Transverse colon (tissue), 4 donors: ENCODE results near the gene SP110. TPM values are rescaled to one million over a fixed set of nuclear protein-coding genes. Genes with fewer than 3 reads are reported as not detected.

Experiments used
- DNase-seq: peaks from one replicate; pipeline ENCODE4 v3.0.0-alpha.2; 2019
- H3K27ac ChIP-seq, 4 donors: fragments of 200-600 bp; sonication (generic); 2 replicates each; pipeline ENCODE4 v1.5.1; 2016 to 2018; ENCODE audit warnings: inconsistent platforms in 4 of 4
- H3K27me3 ChIP-seq: fragments of 200-600 bp; sonication (generic); 2 replicates; pipeline ENCODE4 v1.5.1; 2017; ENCODE audit warnings: inconsistent platforms
- H3K36me3 ChIP-seq, 4 donors: fragments of 200-600 bp; sonication (generic); 2 replicates each; pipeline ENCODE4 v1.5.1; 2017 to 2019; ENCODE audit warnings: inconsistent platforms in 4 of 4
- H3K4me1 ChIP-seq, 4 donors: fragments of 200-600 bp; sonication (generic); 2 replicates each; pipeline ENCODE4 v1.5.1; 2017 to 2020; ENCODE audit warnings: inconsistent platforms in 4 of 4
- H3K4me3 ChIP-seq, 4 donors: fragments of 200-600 bp; sonication (generic); 1 replicate in 1 of 4; 2 replicates in 3 of 4; pipeline versions ENCODE4 v1.5.1 to v1.6.1; 2017 to 2019; ENCODE audit warnings: inconsistent platforms in 4 of 4
- H3K9me3 ChIP-seq, 2 donors: fragments of 200-600 bp; sonication (generic); 2 replicates each; pipeline ENCODE4 v1.5.1; 2017 to 2019; ENCODE audit warnings: inconsistent platforms in 2 of 2
- EP300 ChIP-seq: sonication (generic); formaldehyde crosslinking; IDR thresholded peaks from one replicate; pipeline ENCODE4 v1.6.1; 2017; ENCODE audit warnings: antibody characterized with exemption, low read depth
- POLR2A ChIP-seq: fragments of 450-650 bp; IDR thresholded peaks from one replicate; pipeline ENCODE4 v1.6.1; 2016; ENCODE audit warnings: antibody characterized with exemption, mild to moderate bottlenecking, moderate library complexity
- POLR2AphosphoS5 ChIP-seq, 3 donors: sonication (generic); formaldehyde crosslinking; IDR thresholded peaks; one replicate each; pipeline ENCODE4 v1.6.1; 2016; ENCODE audit warnings: antibody characterized with exemption in 3 of 3
- WGBS, 2 donors: methylation state at CpG; one replicate each; pipeline ENCODE4 v1.1.5; 2018; ENCODE audit warnings: low coverage in 1 of 2; 5-methylcytosine and 5-hydroxymethylcytosine counted together
- in situ Hi-C, 4 donors: fragments of 200-750 bp; cut with MboI; loops; one replicate each; pipeline versions ENCODE4 v1.15.0 to v1.15.1; 2017; ENCODE audit warnings: low sequenced_read_pairs in 3 of 4, low pct_ligation_motif_present in 1 of 4, low pct_unique_long_range_greater_than_20kb in 1 of 4
- intact Hi-C: fragments of 100-400 bp; cut with DNase I; formaldehyde crosslinking; loops from one replicate; pipeline ENCODE4 v1.15.1; 2023; ENCODE audit warnings: low total_unique reads
- total RNA-seq, 4 donors: library from RNA; depleted of rRNA; stranded (reverse); fragments of >200 nt; gene quantifications; one replicate each; pipeline ENCODE4 v1.1.0, GENCODE V29; 2016
- TF ChIP-seq, protein P1 (sequence below), 5 experiments: fragments of 200-600 bp in 3 of 5; fragments of 450-650 bp in 2 of 5; sonication (generic) in 3 of 5; IDR thresholded peaks; 1 replicate in 2 of 5; 2 replicates in 3 of 5; pipeline ENCODE4 v1.5.1; 2016 to 2017; ENCODE audit warnings: antibody characterized with exemption in 5 of 5, inconsistent platforms in 3 of 5, mild to moderate bottlenecking in 2 of 5, moderate library complexity in 1 of 5

The SP110 gene
- total RNA-seq, 4 donors from 2014 or later, result 15.0 to 38.4 (median 29.5) TPM

DNA sequence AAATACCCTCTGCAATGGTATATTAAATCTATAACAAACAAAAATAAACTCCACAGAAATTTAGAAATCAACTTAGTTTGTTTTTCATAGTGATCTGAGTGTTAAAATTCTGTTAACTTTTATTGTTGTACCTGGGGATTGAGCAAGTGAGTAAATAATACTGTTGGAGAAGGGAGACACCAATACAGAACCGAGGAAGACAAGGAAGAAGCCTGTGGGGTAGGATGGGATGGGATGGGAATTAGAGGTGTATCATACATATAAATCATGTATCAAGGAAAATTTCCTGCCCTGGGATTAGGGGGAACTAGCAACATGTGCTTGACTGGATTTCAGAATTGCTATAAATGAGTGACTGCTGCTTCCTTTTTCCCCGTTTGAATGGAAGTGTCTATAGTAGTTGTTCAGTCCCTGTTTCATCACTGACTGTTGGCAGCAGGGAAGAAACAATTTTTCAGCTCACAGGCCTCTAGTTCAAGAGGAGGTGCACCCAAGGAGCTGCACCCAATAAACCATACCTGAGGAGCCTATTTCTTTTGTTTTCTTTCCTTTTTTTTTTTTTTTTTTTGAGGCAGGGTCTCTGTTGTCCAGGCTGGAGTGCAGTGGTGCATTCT is 53.1 kb downstream of the SP110 start:
- no peak overlapping the region for H3K27ac ChIP-seq
- H3K27me3 ChIP-seq, result no peaks in the 10 kb centered on the region
- H3K9me3 ChIP-seq, result no peaks in the 10 kb centered on the region
- TF ChIP-seq EP300 (no peak), POLR2A (no peak), POLR2AphosphoS5 (IDR thresholded peaks at IDR 0.05) (no peak)
- TF ChIP-seq, protein P1, sequence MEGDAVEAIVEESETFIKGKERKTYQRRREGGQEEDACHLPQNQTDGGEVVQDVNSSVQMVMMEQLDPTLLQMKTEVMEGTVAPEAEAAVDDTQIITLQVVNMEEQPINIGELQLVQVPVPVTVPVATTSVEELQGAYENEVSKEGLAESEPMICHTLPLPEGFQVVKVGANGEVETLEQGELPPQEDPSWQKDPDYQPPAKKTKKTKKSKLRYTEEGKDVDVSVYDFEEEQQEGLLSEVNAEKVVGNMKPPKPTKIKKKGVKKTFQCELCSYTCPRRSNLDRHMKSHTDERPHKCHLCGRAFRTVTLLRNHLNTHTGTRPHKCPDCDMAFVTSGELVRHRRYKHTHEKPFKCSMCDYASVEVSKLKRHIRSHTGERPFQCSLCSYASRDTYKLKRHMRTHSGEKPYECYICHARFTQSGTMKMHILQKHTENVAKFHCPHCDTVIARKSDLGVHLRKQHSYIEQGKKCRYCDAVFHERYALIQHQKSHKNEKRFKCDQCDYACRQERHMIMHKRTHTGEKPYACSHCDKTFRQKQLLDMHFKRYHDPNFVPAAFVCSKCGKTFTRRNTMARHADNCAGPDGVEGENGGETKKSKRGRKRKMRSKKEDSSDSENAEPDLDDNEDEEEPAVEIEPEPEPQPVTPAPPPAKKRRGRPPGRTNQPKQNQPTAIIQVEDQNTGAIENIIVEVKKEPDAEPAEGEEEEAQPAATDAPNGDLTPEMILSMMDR (IDR thresholded peaks at IDR 0.05), result no peak
- in situ Hi-C loops (no loop called here), intact Hi-C loops (no loop called here)
- H3K4me3 ChIP-seq, result no peak overlapping the region
- H3K36me3 ChIP-seq, result no peaks in the 10 kb centered on the region
- 44 to 49% methylated on average over 2 of the region's 2 CpGs for WGBS, 2 donors
- no peak for DNase-seq
- H3K4me1 ChIP-seq, result peaks cover 0 to 17% (median 6%) of the 10 kb centered on the region in 4 donors

DNA sequence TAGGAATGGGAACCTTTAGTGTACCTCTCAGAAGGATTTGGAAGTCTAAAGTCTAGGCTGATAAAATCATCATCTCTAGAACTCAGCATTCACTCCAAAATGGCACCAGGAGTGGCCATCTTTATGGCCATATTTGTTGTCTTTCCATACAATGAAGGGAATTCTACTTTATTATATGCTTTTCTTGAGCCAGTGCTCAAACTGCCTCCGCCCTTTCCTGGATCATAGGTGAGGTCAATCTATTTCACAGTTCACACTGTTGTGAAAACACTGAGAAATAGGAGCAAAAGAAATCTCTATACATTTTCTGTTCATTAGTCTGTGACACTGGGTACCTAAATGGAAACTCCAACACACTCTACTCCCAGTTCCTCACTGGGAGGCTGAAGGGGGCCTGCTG is 55.6 kb downstream of the SP110 start:
- 80 to 82% methylated on average over 1 of the region's 1 CpG for WGBS, 2 donors
- no peak for DNase-seq
- H3K4me3 ChIP-seq, result no peak overlapping the region
- intact Hi-C loops, result loop anchor here (5.0 kb wide), 1 partner anchor 157 kb away; no protein-coding TSS in a partner anchor
- no peak overlapping the region for H3K27ac ChIP-seq
- no peaks in the 10 kb centered on the region for H3K27me3 ChIP-seq
- H3K4me1 ChIP-seq, result peaks cover 0 to 10% (median 2%) of the 10 kb centered on the region in 4 donors
- in situ Hi-C loops, result no loop called here
- no peak for TF ChIP-seq POLR2A
- TF ChIP-seq EP300, result no peak
- TF ChIP-seq, protein P1 (IDR thresholded peaks at IDR 0.05), result no peak
- TF ChIP-seq POLR2AphosphoS5 (IDR thresholded peaks at IDR 0.05), result no peak
- no peaks in the 10 kb centered on the region for H3K9me3 ChIP-seq
- no peaks in the 10 kb centered on the region for H3K36me3 ChIP-seq

GRCh38 chr2:230162981-230163380 is 56.8 kb downstream of the SP110 start:
- DNase-seq, result no peak
- intact Hi-C loops (loop anchor here (5.0 kb wide), 1 partner anchor 156 kb away; no protein-coding TSS in a partner anchor), in situ Hi-C loops (no loop called here)
- no peaks in the 10 kb centered on the region for H3K27me3 ChIP-seq
- no peak overlapping the region for H3K4me3 ChIP-seq
- TF ChIP-seq, protein P1 (IDR thresholded peaks at IDR 0.05), result no peak
- no peak for TF ChIP-seq POLR2AphosphoS5 (IDR thresholded peaks at IDR 0.05)
- TF ChIP-seq EP300, result no peak
- no peak for TF ChIP-seq POLR2A
- WGBS, 2 donors, result 84 to 88% methylated on average over 2 to 5 of the region's 5 CpGs
- no peak overlapping the region for H3K27ac ChIP-seq
- no peaks in the 10 kb centered on the region for H3K36me3 ChIP-seq
- H3K9me3 ChIP-seq, result no peaks in the 10 kb centered on the region
- peaks cover 0 to 10% (median 1%) of the 10 kb centered on the region in 4 donors for H3K4me1 ChIP-seq

GRCh38 chr2:230161184-230161583 is 58.6 kb downstream of the SP110 start:
- no peak overlapping the region for H3K4me3 ChIP-seq
- TF ChIP-seq, protein P1 (IDR thresholded peaks at IDR 0.05), result no peak
- no peak for TF ChIP-seq EP300
- TF ChIP-seq POLR2A, result no peak
- TF ChIP-seq POLR2AphosphoS5 (IDR thresholded peaks at IDR 0.05), result no peak
- no peak overlapping the region for H3K27ac ChIP-seq
- intact Hi-C loops (loop anchor here (5.0 kb wide), 1 partner anchor 154 kb away; no protein-coding TSS in a partner anchor), in situ Hi-C loops (no loop called here)
- WGBS, 2 donors, result 56% methylated on average over 6 of the region's 6 CpGs; no CpG with 5 or more reads in 1 of the 2 donors
- no peak for DNase-seq
- no peaks in the 10 kb centered on the region for H3K27me3 ChIP-seq
- H3K36me3 ChIP-seq, result no peaks in the 10 kb centered on the region
- peaks cover 0 to 3% (median 1%) of the 10 kb centered on the region in 4 donors for H3K4me1 ChIP-seq
- H3K9me3 ChIP-seq, result no peaks in the 10 kb centered on the region
